NCI-H1694 treated with DMSO at 0.1 percent for 48 hours (cell line): Measurements from ENCODE around the gene CPHXL.
A peak's percentile ranks its signal among the peaks of the same experiment; 100 is the strongest.

Source experiments
- DNase-seq: peaks from one replicate; lab custom pipeline; 2025; lab: John Stamatoyannopoulos, UW

Gene CPHXL

DNA sequence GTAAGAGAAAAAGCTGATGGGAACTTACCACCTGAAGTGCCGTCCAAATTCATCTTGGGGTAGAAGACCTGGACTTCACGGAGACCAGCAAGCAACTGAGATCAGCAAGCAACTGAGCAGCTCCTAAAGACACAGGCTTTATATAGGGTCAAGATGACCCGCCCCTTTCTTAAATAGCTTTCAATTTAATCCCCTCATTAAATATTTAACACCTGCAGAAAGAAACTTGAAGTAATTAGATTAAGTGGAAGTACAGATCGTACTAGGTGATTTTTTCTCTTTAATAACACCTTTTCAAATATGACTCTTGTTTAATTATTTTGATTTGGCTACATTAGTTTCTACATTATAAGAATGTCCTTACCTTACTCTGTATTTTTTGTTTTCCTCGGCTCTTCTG, at the start of gene CPHXL:
TSS of gene CPHXL (minus strand) at position 101 of the 400 bp plus-strand sequence. CDS start at position 53, 48 bp downstream.
- no peak for DNase-seq

DNA sequence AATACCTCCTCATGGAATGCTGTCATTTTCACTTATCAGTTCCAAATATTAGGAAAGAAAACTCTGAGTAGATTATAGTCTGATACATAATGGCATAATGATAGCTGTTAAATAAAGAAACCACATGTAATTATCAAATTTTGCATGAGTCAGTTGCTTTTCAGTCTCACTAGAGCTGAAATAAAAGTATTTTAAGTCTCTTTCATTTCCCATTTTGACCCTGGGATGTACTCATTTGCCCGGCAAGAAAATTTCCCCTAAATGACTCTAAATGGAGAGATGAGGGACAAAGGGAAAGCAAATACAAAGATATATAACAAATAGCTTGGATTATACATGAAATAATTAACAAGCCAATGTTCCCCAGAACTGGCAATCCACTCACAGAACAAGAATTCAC, 47.9 kb upstream of the CPHXL start:
- no peak for DNase-seq

DNA sequence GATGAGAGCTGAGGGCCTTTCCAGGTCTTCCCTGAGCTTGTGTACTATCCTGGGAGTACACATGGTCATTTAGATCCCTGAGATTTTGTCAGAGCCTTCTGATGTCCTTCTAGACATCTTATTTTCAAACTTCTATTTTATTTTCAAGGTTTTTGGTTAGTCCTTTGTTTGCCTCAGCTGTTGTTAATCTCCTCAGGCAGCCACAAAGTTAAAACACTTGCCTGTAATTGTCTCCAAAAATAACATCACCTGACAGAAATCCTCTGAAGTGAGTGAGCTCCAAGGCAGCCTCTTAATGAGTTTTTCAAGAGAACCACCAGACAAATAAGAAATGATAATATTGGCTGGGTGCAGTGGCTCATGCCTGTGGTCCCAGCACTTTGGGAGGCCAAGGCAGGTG, 43.8 kb upstream of the CPHXL start:
- no peak for DNase-seq

DNA sequence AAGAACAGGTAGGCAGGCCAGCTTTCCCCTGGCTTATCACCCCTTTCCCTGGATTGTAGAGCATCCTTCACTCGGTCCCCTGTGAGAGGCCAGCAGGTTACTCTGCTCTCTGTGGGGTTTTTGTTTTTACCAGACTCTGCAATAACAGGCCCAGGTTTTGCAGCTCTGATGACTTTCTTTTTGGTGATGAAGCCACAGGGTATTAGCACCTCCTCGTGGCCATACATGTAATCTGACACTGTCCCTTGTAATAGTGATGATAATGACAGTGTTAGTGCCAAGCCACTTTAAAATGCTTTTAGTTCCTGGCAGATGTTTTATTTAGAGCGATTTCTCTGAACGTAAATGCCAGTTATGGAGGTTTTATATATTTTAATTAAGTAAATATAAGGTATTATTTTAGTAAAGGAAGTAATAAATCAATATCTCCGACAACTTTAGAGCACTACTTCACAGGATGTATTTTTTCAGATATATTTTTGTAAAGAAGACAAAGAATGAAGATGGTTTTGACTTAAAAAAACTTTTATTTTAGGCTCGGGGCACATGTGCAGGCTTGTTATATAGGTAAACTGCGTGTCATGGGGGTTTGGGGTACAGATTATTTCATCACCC, 38.0 kb upstream of the CPHXL start:
- DNase-seq: peak; percentile 75

DNA sequence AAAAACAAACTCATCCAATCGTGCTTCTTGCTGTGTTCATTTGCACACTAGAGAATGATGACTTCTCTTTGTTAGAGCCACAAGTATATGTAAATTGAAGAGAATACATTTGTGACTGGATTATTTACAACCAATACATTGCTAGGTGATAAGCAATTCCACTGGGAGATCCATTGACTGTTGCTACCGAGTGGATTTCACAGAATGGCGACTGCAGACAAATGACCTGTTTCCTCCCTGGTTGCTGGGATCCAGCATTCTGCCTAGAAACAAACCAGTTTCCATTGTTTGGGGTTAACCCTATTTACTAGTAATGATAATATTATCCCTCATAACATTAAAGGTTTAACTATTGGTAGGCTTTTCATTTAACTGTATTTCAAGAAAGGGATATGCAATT, 36.9 kb upstream of the CPHXL start:
- DNase-seq: no peak

DNA sequence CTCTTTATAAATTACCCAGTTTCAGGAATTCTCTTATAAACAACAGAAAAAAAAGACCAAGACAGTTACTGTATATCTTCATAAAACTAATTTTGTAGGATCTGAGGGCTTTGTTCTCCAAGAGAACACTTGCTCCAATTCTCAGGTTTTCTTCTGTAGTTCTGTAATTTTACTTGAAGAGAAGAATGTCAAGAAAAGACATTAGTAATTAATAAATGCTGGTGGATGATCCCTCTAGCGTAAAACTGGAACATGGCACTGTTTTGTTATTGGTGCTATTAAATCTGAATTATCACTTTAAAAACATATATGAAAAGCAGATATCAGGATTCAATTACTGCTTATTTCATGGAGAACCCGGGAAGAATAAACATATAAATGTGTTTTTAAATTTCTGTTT, 36.5 kb upstream of the CPHXL start:
- no peak for DNase-seq

DNA sequence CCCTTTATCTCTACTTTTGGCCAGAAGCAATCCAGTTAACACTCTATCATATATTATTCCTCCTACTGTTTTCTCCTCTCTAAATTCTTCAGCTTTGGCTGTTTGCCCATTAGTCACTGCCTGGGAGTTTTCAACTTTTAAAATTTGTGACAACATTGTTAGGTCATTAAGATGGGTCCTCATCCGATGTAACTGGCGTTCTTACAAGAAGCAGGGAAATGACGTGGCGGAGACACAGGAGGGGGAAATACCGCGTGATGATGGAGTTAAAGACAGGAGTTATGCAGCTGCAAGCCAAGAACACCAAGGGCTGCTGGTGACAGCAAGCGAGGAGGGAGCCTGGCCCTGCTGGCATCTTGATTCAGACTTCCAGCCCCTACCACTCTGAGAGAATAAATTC, 34.8 kb upstream of the CPHXL start:
- no peak for DNase-seq

DNA sequence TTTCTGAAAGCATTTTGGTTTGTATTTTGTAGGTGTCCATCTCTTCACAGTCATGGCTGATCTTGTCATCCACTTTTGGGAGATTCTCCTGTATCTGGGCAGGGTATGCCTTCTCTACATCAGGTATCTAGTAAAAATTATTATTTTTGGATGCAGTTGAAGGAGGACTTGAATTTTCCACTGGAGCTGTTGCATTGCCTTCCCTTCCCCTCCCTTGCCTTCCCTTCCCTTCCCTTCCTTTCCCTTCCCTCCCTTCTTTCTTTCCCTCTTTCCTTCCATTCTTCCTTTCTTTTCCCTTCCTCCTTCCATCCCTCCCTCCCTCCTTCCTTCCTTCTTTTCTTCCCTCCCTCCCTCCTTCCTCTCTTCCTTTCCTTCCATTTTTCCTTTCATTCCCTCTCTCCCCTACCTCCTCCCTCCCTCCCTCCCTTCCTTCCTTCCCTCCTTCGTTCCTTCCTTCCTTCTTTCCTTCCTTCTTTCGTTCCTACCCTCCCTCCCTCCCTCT, 33.8 kb upstream of the CPHXL start:
- no peak for DNase-seq

DNA sequence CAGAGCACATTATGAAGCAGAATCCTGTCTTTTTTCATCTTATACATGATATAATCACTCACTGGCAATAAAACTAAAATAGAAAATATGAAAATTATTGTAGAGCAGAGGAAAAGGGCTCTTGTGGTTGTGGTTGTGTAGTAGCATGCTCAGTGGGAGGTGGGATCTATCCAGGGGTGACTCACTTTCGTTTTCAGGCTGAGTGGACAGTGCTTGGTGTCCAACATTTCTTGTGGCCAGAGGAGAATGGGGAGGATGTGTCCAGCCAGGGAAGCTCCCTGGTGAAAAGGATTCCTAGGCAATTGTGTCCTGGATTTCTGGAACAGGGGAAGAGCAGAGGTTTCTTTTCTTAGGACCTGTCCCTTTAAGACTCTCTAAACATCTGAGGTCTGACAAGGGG, 31.9 kb upstream of the CPHXL start:
- DNase-seq: no peak

DNA sequence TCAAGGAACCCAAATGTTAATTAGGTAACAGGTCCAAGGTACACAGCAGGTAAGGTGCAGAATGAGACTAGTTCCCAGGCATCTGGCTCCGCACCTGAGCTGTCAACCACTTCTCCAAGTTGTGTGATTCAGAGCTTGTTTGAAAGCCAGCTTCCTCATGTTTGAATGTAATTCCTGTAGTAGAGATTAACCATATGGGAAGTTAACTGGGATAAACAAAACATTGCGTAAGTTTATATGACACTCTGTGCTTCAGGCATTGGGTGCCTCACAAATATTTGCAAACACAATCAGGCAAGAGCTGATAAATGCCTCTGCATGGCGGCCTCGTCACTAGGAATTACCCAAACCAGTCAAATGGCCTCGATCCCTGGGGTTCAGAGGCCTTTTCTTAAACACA, 27.9 kb upstream of the CPHXL start:
- no peak for DNase-seq

DNA sequence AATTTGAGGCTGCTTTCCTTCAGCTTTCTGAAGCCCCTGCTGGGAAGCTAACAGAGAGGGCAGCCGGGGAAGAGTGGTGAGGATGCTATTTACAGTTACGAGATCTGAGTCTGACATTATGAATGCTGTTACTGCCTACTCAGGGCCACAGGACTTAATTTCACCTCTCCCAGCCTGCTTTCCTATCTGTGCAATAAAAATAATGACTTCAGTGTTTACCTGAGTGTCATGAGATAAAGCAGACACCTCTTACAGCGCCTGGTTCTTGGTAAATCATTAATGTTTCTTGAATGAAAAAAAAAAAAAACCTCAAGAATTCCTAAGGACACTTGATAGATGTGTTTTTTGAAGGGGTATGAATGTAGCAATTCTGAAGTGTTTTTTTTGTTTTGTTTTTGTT, 24.2 kb upstream of the CPHXL start:
- no peak for DNase-seq

DNA sequence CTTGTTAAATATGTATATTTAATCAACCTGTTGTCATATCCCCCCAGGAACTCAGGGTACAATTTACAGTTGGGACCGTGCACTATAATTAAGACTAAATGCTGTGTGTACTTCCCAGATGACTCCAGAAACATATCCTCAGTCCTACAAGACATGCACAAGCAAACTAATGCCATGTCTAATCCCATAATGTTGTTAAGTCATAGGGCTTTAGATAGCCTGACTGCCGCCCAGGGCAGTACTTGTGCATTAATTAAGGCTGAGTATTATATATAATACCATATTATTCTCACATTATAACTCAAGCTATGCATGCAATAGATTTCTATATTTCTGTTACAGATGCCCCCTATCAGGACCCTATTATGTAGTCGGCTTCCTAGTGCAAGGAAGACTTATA, 20.1 kb upstream of the CPHXL start:
- DNase-seq: no peak

DNA sequence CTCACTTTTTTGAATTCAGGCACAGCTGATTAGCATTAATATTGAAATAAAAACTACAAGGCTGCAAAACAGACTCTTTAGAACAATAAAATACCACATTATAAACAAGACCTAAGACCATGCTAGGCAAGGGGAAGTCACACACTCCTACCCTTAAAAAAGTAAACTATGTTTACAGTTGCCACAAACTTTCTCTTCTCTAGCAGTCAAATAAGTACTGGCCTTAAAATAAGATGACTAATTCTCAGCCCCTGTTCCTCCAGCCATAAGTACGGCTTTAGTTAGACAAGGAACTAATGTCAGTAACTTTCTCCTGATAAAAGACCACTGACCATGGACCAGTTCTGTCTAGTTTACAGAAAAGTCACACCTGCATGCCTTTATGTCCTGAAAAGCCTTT, 19.5 kb upstream of the CPHXL start:
- no peak for DNase-seq

DNA sequence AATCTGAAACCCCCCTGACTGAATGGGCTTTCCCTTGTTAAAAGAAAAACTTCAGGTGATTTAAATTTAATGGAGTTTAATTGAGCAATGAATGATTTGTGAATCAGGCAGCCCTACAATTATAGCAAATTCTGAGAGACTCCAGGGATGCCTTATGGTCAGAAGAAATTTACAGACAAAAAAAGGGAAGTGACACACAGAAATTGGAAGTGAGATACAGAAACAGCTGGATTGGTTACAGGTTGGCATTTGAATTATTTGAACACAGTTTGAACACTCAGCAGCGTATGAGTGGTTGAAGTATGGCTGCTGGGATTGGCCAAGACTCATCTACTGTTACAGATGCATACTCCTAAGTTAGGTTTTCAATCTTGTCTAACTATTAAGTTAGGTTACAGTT, 19.0 kb upstream of the CPHXL start:
- DNase-seq: no peak

DNA sequence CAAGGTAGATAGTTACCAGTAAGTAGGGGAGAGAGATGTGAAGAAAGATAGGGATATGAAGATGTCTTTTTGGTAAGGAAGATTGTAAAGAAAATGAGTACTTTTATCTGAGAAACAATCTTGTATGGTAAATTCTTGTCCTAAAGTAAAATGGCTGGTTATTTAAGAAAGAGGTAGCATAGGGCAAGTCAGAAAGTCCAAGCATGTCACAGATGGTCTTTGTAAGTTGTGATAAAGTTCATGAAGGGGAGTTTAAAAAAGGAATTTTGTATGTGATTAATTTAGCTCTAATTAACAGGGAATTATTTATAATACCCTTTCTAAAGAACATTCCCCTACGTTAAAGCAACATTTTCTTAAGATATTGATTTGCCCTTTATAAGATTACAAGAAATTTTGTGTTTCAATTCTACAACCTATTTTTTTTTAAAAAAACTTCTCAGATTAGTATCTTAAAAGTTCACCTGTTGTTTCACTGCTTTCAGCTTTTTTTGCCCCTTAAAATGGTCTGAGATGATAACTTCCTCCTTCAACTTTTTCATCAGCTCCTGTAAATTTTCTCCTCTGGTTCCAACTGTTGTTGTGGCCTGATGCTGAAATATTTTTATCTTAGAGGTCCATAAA, 16.2 kb upstream of the CPHXL start:
- DNase-seq: no peak

DNA sequence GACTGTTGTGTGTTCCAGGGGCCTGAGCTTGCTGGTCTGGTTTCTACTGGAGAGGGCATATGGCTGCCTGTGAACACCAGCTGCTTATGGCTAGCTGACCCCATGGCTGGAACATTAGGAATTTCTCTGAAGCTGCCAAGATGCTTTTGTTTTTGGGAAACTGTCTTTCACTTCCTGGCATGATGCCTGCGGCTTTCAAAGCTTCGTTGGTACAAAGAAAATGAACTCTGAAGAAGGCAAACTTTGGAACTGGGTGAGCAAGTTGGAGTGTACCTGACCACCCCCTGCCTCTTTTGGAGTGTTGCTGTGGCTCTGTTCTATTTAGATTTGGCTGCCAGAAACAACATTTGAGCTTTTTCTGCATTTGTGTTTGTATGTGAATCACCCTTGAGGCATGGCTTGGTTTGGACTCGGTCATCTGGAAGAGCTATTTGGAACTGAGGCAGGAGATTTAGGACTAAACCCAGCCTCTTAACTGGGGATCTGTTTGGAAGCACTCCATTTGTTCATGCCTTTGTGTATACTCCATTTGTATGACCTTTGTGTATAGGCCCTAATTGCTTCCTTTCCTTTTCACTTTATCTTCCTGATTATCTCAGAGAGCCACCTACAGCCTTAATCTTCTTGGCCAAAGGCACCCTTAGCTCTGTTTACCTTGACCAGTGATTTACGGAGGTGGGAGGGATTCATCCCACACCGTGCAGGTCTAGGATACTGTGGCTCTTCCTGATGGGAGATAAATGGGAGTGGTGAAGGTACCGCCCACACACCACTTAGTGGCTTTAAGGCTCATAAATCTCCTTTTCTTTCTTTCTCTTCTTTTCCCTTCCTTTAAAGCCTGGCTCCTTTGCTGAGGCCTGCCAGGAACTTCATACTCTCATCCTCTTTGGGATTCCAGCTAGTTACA, 7.3 kb upstream of the CPHXL start:
- no peak for DNase-seq

DNA sequence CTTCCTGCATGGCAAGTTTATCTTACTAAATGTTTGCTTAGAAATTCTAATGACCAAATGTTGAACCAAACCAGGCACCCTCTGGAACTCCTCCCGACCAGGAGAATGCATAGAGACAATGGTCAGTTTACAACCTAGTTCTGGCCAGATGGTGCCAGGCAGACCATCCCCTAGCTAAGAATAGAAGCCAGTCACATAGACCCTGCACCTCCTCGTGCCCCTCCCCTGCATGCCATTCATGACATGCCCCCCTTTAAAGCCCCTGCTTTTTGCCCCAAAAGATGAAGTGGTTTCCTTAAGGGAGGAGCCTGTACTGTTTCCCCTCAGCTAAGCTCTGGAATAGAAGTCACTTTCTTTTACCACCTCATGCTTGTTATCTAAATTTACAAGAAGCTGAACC, 6.6 kb upstream of the CPHXL start:
- no peak for DNase-seq

DNA sequence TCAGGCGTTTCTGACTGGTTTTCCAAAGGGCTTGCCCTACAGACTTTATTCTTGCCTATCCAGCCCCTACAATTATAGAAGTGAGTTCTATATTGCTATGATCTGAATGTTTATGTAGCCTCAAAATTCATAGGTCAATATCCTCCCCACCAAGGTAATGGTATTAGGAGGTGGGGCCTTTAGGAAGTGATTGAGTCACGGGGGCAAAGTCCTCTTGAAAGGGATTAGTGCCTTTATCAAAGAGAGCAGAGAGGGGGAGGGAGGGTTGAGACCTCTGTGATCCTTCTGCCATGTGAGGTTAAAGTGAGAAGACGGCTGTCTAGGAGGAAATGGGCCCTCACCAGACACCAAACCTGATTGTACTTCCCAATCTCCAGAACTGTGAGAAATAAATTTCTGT, 931 bp upstream of the CPHXL start:
- DNase-seq: no peak

DNA sequence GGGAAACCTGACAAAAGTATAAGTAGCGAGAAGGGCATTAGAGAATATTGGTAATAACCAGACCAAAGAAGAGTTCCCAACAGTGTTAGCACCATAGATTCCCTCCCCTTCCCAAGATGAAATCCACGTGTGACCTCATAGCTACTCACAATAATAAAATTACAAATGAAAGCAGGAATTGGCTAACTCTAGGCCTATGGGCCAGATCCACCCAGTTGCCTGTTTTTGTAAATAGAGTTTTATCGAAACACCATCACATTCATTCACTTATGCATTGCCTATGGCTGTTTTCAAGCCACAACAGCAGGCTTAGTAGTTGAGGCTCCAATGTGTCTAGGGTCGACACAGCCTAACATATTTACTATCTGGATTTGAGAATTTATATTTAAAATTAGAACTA, 7.8 kb downstream of the CPHXL start:
- DNase-seq: no peak

DNA sequence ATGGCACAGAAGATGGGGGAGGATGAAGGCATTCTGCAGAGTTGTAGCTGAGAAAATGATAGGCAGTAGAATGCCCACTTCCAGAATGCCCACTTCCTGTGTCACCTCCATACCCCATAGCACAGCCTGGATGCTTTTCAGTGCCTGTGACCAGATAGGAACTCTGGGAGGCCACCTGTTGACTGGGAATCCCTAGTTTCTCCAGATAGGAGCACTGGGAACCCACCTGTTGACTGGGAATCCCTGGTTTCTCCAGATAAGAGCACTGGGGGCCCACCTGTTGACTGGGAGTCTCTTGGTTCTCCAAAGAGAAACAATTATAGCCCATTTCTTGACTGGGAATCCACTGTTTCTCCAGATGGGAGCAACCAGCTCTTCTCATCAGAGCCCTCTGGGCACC, 11.6 kb downstream of the CPHXL start:
- DNase-seq: no peak

DNA sequence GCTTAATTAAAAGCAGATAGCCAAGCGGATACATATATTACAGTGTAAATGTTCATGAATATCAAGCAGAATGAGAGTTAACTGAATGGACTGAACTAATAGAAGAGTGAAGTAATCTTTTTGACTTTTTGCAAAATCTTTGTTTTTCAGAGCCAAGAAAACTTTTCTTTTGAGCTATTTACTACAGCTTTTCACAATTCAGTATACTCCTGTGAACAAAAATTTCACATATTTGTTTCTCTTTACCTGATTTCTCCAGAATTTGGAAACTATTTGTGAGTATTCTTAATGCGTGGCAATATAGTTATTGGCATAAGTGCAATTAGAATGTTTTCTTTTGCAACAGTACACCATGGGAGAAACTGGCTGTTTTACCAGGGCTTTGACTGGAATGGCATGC, 15.9 kb downstream of the CPHXL start:
- DNase-seq: no peak

DNA sequence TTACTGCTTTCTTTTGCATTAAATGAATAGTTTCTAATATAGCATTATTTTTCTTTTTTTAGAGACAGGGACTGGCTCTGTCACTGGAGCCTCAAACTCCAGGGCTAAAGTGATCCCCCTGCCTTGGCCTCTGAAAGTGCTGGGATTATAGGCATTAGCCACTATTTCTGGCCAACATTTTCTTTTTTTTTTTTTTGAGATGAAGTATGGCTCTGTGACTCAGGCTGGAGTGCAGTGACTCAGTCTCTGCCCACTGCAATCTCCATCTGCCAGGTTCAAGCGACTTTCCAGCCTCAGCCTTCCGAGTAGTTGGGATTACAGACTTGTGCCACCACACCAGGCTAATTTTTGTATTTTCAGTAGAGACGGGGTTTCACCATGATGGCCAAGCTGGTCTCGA, 23.0 kb downstream of the CPHXL start:
- no peak for DNase-seq

DNA sequence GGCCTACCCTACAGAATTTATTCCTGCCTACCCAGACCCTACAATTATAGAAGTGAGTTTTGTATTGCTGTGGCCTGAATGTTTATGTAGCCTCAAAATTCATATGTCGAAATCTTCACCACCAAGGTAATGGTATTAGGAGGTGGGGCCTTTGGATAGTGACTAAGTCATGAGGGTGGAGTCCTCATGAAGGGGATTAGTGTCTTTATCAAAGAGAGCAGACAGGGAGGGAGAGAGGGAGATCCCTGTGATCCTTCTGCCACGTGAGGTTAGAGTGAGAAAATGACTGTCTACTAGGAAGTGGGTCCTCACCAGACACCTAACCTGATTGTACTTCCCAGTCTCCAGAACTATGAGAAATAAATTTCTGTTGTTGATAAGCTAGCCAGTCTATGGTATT, 24.0 kb downstream of the CPHXL start:
- no peak for DNase-seq
